Prostate gland (tissue), 2 donors: ENCODE data around the gene GABRG3. TPM values are rescaled to one million over a fixed set of nuclear protein-coding genes. Genes with fewer than 3 reads are reported as not detected.

Experiments
- DNase-seq: peaks from one replicate; pipeline ENCODE4 v3.0.0-alpha.2; 2019; ENCODE audit warnings: low spot score
- H3K27ac ChIP-seq, 2 donors: fragments of 200-600 bp; sonication (generic); 2 replicates each; pipeline ENCODE4 v1.5.1; 2017 to 2019
- H3K27me3 ChIP-seq: fragments of 200-600 bp; sonication (generic); replicated peaks from 2 replicates; pipeline ENCODE4 v1.5.1; 2019; ENCODE audit not compliant: insufficient read depth
- H3K36me3 ChIP-seq, 2 donors: fragments of 200-600 bp; sonication (generic); 1 replicate in 1 of 2; 2 replicates in 1 of 2; pipeline versions ENCODE4 v1.5.1 to v1.8.1; 2017 to 2019
- H3K4me1 ChIP-seq: fragments of 200-600 bp; sonication (generic); replicated peaks from 2 replicates; pipeline ENCODE4 v1.5.1; 2019
- H3K4me3 ChIP-seq, 2 donors: fragments of 200-600 bp; sonication (generic); 2 replicates each; pipeline ENCODE4 v1.5.1; 2017 to 2019
- H3K9me3 ChIP-seq: fragments of 200-600 bp; sonication (generic); 2 replicates; pipeline ENCODE4 v1.5.1; 2017
- CTCF ChIP-seq, 4 experiments: fragments of 200-600 bp in 2 of 4; fragments of 450-650 bp in 2 of 4; sonication (generic) in 2 of 4; IDR thresholded peaks; 1 replicate in 3 of 4; 2 replicates in 1 of 4; pipeline ENCODE4 v1.5.1; 2016 to 2019; ENCODE audit warnings: antibody characterized with exemption in 4 of 4, mild to moderate bottlenecking in 2 of 4, moderate library complexity in 2 of 4
- POLR2A ChIP-seq: fragments of 450-650 bp; IDR thresholded peaks from one replicate; pipeline ENCODE4 v1.6.1; 2016; ENCODE audit warnings: antibody characterized with exemption, mild to moderate bottlenecking
- POLR2AphosphoS5 ChIP-seq: sonication (generic); formaldehyde crosslinking; IDR thresholded peaks from one replicate; pipeline ENCODE4 v1.6.1; 2017; ENCODE audit warnings: antibody characterized with exemption
- WGBS: methylation state at CpG from one replicate; pipeline ENCODE4 v1.1.5; 2018; 5-methylcytosine and 5-hydroxymethylcytosine counted together
- intact Hi-C: fragments of 100-400 bp; cut with DNase I; formaldehyde crosslinking; loops from one replicate; pipeline ENCODE4 v1.14.2; 2022
- total RNA-seq, 2 donors: library from RNA; depleted of rRNA; stranded (reverse); fragments of >200 nt; gene quantifications; one replicate each; pipeline ENCODE4 v1.1.0, GENCODE V29; 2016

Gene GABRG3
- total RNA-seq, 2 donors from 2014 or later = 15.6 to 35.4 TPM

GRCh38 chr15:27082526-27082925, 111.5 kb downstream of the GABRG3 start:
- no peaks in the 10 kb centered on the region for H3K36me3 ChIP-seq
- H3K27ac ChIP-seq = no peak overlapping the region
- DNase-seq = no peak
- no peaks in the 10 kb centered on the region for H3K4me1 ChIP-seq
- TF ChIP-seq POLR2A (no peak), POLR2AphosphoS5 (no peak), CTCF (IDR thresholded peaks at IDR 0.05) (no peak)
- intact Hi-C loops = no loop called here
- H3K27me3 ChIP-seq = no peaks in the 10 kb centered on the region
- 26% methylated on average over 8 of the region's 8 CpGs for WGBS
- no peaks in the 10 kb centered on the region for H3K9me3 ChIP-seq
- H3K4me3 ChIP-seq = no peak overlapping the region

- TF ChIP-seq POLR2AphosphoS5 (no peak), CTCF (IDR thresholded peaks at IDR 0.05) (no peak), POLR2A (no peak)
- H3K9me3 ChIP-seq = no peaks in the 10 kb centered on the region
- no peaks in the 10 kb centered on the region for H3K36me3 ChIP-seq
- 86% methylated on average over 3 of the region's 3 CpGs for WGBS
- H3K27me3 ChIP-seq = no peaks in the 10 kb centered on the region
- intact Hi-C loops = no loop called here
- no peak overlapping the region for H3K27ac ChIP-seq
- DNase-seq = no peak
- no peak overlapping the region for H3K4me3 ChIP-seq
- no peaks in the 10 kb centered on the region for H3K4me1 ChIP-seq
Measured at GRCh38 chr15:27084844-27085243, 113.9 kb downstream of the GABRG3 start.

GRCh38 chr15:27086149-27086548, 115.2 kb downstream of the GABRG3 start:
- WGBS = 71% methylated on average over 5 of the region's 5 CpGs
- no peaks in the 10 kb centered on the region for H3K36me3 ChIP-seq
- H3K9me3 ChIP-seq = no peaks in the 10 kb centered on the region
- TF ChIP-seq CTCF (IDR thresholded peaks at IDR 0.05) (no peak), POLR2A (no peak), POLR2AphosphoS5 (no peak)
- no peaks in the 10 kb centered on the region for H3K27me3 ChIP-seq
- H3K27ac ChIP-seq = no peak overlapping the region
- H3K4me1 ChIP-seq = no peaks in the 10 kb centered on the region
- no peak overlapping the region for H3K4me3 ChIP-seq
- intact Hi-C loops = no loop called here
- no peak for DNase-seq

GRCh38 chr15:27086805-27087204, 115.8 kb downstream of the GABRG3 start:
- no peak overlapping the region for H3K4me3 ChIP-seq
- TF ChIP-seq CTCF (IDR thresholded peaks at IDR 0.05) = no peak
- TF ChIP-seq POLR2AphosphoS5 = no peak
- no peak for TF ChIP-seq POLR2A
- WGBS = 78% methylated on average over 11 of the region's 11 CpGs
- H3K9me3 ChIP-seq = no peaks in the 10 kb centered on the region
- intact Hi-C loops = no loop called here
- no peak for DNase-seq
- no peaks in the 10 kb centered on the region for H3K4me1 ChIP-seq
- H3K27ac ChIP-seq = no peak overlapping the region
- H3K27me3 ChIP-seq = no peaks in the 10 kb centered on the region
- H3K36me3 ChIP-seq = no peaks in the 10 kb centered on the region

- Histone ChIP-seq H3K27ac (no peak overlapping the region), H3K27me3 (no peaks in the 10 kb centered on the region), H3K4me1 (no peaks in the 10 kb centered on the region), H3K4me3 (no peak overlapping the region), H3K36me3 (no peaks in the 10 kb centered on the region), H3K9me3 (no peaks in the 10 kb centered on the region)
- no peak for DNase-seq
- WGBS = 96% methylated on average over 27 of the region's 27 CpGs
- TF ChIP-seq POLR2AphosphoS5 (no peak), CTCF (IDR thresholded peaks at IDR 0.05) (no peak)
- intact Hi-C loops = no loop called here
Measured at GRCh38 chr15:27087651-27088583, 116.9 kb downstream of the GABRG3 start.
